DOHH2 (cell line): ENCODE results near the gene LRRC56.

ENCODE experiments used
- CTCF ChIP-seq: fragments of 200-600 bp; sonication (generic); IDR thresholded peaks from one replicate; pipeline ENCODE4 v1.5.1; 2014; ENCODE audit warnings: antibody characterized with exemption, mild to moderate bottlenecking, low read depth, low read length; ENCODE audit not compliant: poor library complexity, severe bottlenecking
- EZH2phosphoT487 ChIP-seq: fragments of 200-600 bp; sonication (generic); IDR thresholded peaks from 2 replicates; pipeline ENCODE4 v1.6.1; 2017; ENCODE audit warnings: borderline replicate concordance, mild to moderate bottlenecking, antibody characterized with exemption, low read length, moderate library complexity, mixed read lengths

- no peak for TF ChIP-seq CTCF
- no peak for TF ChIP-seq EZH2phosphoT487
Observed at GRCh38 chr11:577611-577894, 40.2 kb downstream of the LRRC56 start.
